HEK293T (cell line): ENCODE data around the gene ZNF460.

Experiments used
- LEF1 ChIP-seq: fragments of 450-650 bp; IDR thresholded peaks from 2 replicates; pipeline ENCODE4 v1.6.1; 2017; ENCODE audit warnings: mild to moderate bottlenecking, borderline replicate concordance
- NFRKB ChIP-seq: fragments of 450-650 bp; IDR thresholded peaks from 2 replicates; pipeline ENCODE4 v1.6.1; 2016; ENCODE audit warnings: mild to moderate bottlenecking, moderate library complexity
- SP1 ChIP-seq: fragments of 450-650 bp; IDR thresholded peaks from 2 replicates; pipeline ENCODE4 v1.6.1; 2017
- SUZ12 ChIP-seq: fragments of 450-650 bp; IDR thresholded peaks from 2 replicates; pipeline ENCODE4 v1.6.1; 2016; ENCODE audit warnings: mild to moderate bottlenecking

- TF ChIP-seq SUZ12 (no peak), SP1 (no peak), LEF1 (no peak), NFRKB (no peak)
Observed at GRCh38 chr19:57290970-57291369, 10.7 kb downstream of the ZNF460 start.
